Stimulated activated CD4-positive, alpha-beta T cell treated with anti-CD3 and anti-CD28 coated beads, Interleukin-12 subunit alpha, Interleukin-12 subunit beta, amount 100 ng/mL, for 48 hours (primary cell): ENCODE measurements around the gene C10orf71.

Experiments used
- DNase-seq, 3 donors: peaks; one replicate each; pipeline ENCODE4 v3.0.0-alpha.2; 2020; ENCODE audit warnings: low read depth in 2 of 3, low spot score in 1 of 3

The C10orf71 gene

DNA sequence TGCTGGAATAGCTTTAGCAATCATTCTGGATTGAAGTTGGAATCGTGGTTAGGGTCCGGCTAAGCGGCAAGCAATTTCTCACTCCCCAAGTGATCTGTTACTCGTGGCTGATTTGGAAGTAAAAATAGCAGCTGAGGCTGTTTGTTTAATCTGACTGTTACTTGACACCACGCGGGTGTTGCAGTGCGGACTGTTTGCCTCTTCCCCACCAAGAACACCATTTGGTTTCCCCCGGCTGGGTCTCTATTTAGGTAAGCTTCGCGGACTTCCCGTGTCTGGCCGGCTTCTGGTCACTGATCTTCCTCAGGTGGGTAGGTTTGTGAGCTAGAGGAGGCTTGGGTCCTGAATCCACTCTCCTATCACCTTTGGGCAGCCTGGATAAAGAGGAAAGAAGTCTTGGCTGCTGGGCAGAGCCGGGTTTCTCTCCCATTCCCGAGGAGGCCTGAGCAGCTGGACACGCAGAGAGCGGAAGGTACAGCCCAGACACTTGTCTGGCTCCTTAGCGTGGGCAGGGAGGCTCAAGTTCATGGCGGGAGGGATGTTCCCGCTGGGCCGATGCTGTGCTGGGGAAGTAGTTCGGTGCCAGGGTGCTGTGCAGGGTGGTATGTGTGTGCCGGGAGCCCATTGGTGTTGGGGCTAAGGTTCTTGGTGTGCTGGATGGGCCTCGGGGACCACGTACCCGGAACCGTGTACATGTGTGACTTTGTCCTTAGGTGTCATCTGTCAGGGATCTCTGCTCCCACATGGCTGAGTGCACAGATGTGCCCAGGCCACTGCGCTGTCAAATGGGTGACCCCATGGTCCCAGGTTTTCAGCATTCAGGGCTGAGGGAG is at the start of gene C10orf71:
TSS of gene C10orf71 (plus strand) at position 188 of the 833 bp plus-strand sequence. CDS start 23,376 bp downstream, outside the sequence.
- DNase-seq = no peak

GRCh38 chr10:49252313-49253034 is 46.5 kb upstream of the C10orf71 start:
- DNase-seq = no peak

GRCh38 chr10:49253340-49253906 is 45.5 kb upstream of the C10orf71 start:
- no peak for DNase-seq

DNA sequence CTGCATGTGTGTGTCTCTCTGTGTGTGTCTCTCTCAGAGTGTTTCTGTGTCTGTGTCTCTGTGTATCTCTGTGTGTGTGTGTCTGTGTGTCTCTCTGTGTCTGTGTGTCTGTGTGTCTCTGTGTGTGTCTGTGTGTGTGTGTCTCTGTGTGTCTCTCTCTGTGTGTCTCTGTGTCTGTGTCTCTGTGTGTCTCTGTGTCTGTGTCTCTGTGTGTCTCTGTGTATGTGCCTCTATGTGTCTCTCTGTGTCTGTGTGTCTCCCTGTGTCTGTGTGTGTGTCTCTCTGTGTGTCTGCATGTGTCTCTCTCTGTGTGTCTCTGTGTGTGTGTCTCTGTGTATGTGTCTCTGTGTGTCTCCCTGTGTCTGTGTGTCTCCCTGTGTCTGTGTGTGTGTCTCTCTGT is 44.8 kb upstream of the C10orf71 start:
- no peak for DNase-seq

DNA sequence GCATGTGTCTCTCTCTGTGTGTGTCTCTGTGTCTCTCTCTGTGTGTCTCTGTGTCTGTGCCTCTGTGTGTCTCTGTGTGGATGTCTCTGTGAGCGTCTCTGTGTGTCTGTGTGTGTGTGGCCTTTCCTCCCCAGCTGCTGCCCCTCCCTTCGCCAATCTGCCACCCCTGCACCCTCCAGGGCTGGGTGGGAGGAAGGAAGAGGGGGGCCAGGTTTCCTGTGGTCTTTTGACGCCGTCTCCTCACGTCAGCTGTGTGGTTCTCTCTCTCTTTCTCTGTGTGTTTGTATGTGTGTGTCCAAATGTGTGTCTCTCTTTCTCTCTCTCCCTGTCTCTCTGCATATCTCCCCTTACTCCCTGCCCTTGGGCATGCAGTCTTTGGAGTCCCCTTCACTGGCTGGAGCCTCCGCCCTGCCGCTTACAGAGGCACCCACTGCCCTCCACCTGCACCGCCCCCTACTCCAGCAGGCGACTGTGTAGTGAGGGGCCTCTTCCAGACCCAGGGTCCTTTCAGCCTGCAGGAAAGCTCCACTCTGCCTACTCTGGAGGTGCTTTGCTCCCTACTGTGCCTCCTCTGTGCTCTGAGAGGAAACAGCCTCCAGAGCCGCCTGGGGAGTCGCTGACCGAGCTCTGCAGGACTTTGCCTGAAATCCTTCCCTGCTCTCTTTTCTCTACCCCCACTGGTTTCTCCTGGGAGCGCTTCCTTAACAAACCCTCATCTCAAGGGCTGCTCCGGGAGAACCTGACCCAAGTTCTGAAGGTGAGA is 44.2 kb upstream of the C10orf71 start:
- DNase-seq = no peak

DNA sequence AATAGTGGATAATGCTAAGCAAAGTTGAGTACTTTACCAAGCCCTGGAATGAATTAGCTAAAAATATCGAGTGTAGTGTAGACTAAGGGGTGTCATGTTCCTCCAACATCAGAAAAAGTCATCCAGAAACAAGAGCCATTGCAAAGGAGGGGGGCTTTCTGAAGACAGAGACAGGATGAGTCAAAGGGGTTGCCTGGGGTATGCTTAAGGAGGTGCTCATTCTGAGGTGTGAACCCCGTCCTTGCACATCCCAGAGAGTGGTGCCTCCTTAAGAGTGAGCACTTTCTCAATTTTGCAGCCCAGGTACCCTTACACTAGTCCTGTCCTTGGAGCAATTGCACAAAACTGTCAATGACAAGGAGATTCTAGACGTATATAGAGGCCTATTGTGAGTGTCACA is 43.1 kb upstream of the C10orf71 start:
- no peak for DNase-seq

DNA sequence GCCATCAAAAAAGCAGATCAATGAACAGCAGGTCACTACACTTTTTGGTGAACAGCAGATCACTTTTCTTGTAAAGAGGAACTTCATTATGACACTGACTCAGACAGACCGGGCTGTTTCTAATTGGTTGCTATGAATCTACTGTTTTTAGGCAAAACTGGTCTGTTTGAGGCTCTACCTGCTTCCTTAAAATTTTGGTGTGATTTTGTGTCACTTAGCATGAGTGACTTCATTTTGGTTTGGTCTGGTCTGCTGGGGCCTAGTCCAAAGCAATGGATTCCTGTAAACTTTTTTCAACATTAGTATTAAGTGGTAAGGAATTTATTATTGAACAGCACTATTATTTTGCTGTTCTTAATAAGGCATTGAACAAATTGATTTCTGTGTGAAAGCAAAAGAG is 41.8 kb upstream of the C10orf71 start:
- no peak for DNase-seq

DNA sequence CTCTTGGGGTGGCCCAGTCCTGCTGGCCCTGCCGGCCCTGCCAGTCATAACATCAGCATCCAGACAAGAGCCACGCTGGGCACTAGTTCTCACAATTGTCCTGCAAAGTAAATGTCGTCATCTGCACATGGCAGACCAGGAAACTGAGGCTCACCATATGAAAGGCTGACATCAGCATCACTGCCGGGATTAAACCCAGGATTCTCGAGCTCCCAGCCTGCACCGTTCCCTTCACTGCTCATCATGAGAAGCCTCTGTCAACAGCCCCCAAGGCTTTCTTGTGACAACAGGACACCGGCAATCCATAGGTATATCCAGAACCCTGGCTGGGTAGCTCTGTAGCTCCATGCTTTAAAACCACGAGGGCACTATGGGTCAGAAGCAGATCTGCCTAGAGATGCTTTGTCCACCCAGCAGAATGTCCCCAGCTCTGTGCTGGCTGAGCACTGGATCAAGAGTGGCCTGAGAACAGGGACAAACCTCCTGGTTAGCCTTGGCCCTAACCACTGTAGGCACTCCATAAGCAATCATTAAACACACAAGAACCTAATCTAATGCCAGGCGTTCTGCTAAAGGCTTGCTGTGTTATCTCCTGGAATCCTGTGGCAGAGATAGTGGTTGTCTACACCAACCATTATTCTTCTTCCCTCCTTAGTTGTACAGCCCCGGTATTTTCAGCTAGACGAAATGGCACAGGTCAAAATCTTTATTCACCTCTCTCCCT is 41.2 kb upstream of the C10orf71 start:
- DNase-seq = no peak

- DNase-seq = no peak
Observed at GRCh38 chr10:49258350-49258683, 40.7 kb upstream of the C10orf71 start.

GRCh38 chr10:49260644-49261296 is 38.2 kb upstream of the C10orf71 start:
- DNase-seq = no peak

DNA sequence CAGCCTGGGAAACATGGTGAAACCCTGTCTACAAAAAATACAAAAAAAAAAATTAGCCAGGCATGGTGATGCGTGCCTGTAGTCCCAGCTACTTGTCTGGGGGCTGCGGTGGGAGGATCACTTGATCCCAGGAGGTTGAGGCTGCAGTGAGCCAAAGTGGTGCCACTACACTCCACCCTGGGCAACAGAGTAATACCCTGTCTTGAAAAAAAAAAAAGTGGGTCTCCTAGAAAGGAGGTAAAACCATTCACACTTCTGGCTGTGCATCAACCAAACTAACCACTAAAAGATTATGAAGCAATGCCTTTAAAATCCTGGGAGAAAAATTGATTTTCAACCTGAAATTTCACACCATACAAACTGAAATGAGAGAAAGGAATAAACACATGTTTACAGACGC is 35.4 kb upstream of the C10orf71 start:
- no peak for DNase-seq

DNA sequence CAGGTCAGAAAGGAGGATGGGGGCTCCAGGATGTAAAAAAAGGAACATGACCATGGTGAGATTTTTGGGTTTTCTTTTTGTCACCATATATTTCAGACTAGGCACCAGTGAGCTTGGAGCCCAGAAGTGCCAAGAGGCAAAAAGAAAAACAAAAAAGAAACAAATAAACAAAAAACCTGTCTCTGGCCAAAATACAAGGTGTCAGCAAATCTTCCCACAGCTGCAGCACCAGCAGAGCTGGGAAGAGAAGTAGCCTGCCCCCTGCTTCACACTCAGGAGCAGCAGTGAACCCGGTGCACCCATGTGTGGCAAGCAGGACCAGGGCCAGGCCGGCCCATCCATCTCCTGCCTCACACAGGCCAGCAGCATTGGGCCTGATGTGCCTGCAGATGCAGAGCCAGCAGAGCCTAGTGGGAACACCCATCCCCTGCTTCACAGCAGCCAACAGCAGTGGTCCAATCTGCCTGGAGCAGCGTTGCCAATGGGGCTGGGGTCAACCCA is 34.7 kb upstream of the C10orf71 start:
- no peak for DNase-seq

GRCh38 chr10:49265885-49266284 is 33.1 kb upstream of the C10orf71 start:
- DNase-seq = no peak

GRCh38 chr10:49268185-49268584 is 30.8 kb upstream of the C10orf71 start:
- no peak for DNase-seq

DNA sequence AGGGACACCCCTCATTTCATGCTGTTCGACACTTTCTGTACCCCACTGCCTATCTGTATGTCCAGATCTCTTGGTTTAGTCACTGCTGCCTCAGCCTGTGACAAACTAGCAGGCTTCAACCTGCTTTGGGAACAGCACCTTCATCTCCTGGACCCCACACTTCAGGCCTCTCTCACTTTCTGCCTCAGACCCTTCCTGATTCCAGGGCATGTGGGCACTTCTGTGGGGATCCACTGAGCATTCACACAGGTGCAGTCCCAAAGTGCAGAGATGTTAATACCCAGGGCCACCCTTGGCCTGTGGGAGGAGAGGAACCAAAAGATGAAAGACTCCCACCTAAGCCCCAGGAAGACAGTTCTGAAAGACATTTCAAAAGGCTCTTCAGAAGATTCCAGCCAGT is 29.4 kb upstream of the C10orf71 start:
- no peak for DNase-seq

DNA sequence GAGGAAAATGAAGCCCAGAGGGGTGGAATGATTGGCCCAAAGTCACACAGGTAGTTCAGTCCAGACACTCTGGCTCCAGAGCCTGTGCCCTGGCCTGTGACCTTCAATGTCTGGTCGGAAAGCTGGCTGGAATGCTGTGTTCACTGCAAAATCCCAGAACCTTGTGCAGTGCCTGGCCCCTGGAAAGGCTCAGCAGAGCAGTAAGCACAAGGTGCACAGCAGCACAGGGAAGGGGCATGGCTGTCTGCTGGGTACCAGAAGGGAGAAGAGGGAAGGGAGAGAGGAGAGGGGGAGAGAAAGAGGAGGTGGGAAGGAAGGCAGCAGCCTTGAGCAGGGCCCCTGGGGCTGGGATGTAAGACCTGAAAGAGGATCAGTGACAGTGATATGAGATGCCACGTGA is 28.4 kb upstream of the C10orf71 start:
- DNase-seq = no peak

GRCh38 chr10:49271346-49271745 is 27.6 kb upstream of the C10orf71 start:
- DNase-seq = no peak

- DNase-seq = no peak
Observed at GRCh38 chr10:49272251-49273081, 26.5 kb upstream of the C10orf71 start.

GRCh38 chr10:49273082-49273465 is 25.9 kb upstream of the C10orf71 start:
- DNase-seq = no peak
